Liver (tissue), 9 donors: ENCODE data around the gene CABYR. TPM values are rescaled to one million over a fixed set of nuclear protein-coding genes. Genes with fewer than 3 reads are reported as not detected.

Experiments used
- DNase-seq: peaks from one replicate; pipeline ENCODE4 v3.0.0-alpha.2; 2017; ENCODE audit warnings: low spot score
- H3K27ac ChIP-seq, 2 donors: one replicate each; pipeline ENCODE4 v1.7.0; 2013; ENCODE audit warnings: inconsistent platforms in 2 of 2, low read length in 2 of 2, control low read depth in 1 of 2, low read depth in 1 of 2, mild to moderate bottlenecking in 1 of 2
- H3K27me3 ChIP-seq, 4 donors: one replicate each; pipeline versions ENCODE4 v1.6.1 to v1.7.0; 2013; ENCODE audit warnings: low read length in 3 of 4, inconsistent platforms in 1 of 4, mild to moderate bottlenecking in 1 of 4, moderate library complexity in 1 of 4; ENCODE audit not compliant: control insufficient read depth in 4 of 4, insufficient read depth in 4 of 4
- H3K36me3 ChIP-seq, 4 donors: one replicate each; pipeline versions ENCODE4 v1.6.1 to v1.7.0; 2013; ENCODE audit warnings: low read length in 3 of 4, mild to moderate bottlenecking in 3 of 4, low read depth in 1 of 4, moderate library complexity in 1 of 4; ENCODE audit not compliant: control insufficient read depth in 4 of 4, insufficient read depth in 3 of 4
- H3K4me1 ChIP-seq, 4 donors: one replicate each; pipeline versions ENCODE4 v1.6.1 to v1.7.0; 2013; ENCODE audit warnings: low read length in 3 of 4, mild to moderate bottlenecking in 3 of 4, moderate library complexity in 1 of 4; ENCODE audit not compliant: control insufficient read depth in 4 of 4, insufficient read depth in 4 of 4
- H3K4me3 ChIP-seq, 3 donors: one replicate each; pipeline versions ENCODE4 v1.6.1 to v1.7.0; 2013; ENCODE audit warnings: low read length in 3 of 3, control low read depth in 1 of 3, low read depth in 1 of 3, mild to moderate bottlenecking in 1 of 3
- H3K9ac ChIP-seq, 2 donors: one replicate each; pipeline ENCODE4 v1.7.0; 2013; ENCODE audit warnings: low read length in 2 of 2, mild to moderate bottlenecking in 2 of 2, moderate library complexity in 2 of 2, control low read depth in 1 of 2, low read depth in 1 of 2
- H3K9me3 ChIP-seq, 4 donors: one replicate each; pipeline versions ENCODE4 v1.6.1 to v1.7.0; 2013; ENCODE audit warnings: low read length in 3 of 4; ENCODE audit not compliant: control insufficient read depth in 4 of 4
- FOXA1 ChIP-seq: IDR thresholded peaks from 2 replicates; pipeline ENCODE4 v1.6.1; 2016; ENCODE audit warnings: antibody characterized with exemption
- FOXA2 ChIP-seq: IDR thresholded peaks from 2 replicates; pipeline ENCODE4 v1.6.1; 2016; ENCODE audit warnings: antibody characterized with exemption
- GABPA ChIP-seq, 2 donors: IDR thresholded peaks in 1 of 2; conservative IDR thresholded peaks in 1 of 2; 2 replicates each; pipeline ENCODE4 v1.6.1; 2016; ENCODE audit warnings: antibody characterized with exemption in 2 of 2, mild to moderate bottlenecking in 1 of 2, moderate library complexity in 1 of 2
- HNF4G ChIP-seq: IDR thresholded peaks from 2 replicates; pipeline ENCODE4 v1.6.1; 2016; ENCODE audit warnings: antibody characterized with exemption
- RAD21 ChIP-seq, 2 donors: IDR thresholded peaks; 2 replicates each; pipeline ENCODE4 v1.6.1; 2016; ENCODE audit warnings: antibody characterized with exemption in 2 of 2, mild to moderate bottlenecking in 2 of 2
- RXRA ChIP-seq, 2 donors: IDR thresholded peaks; 2 replicates each; pipeline ENCODE4 v1.6.1; 2017 to 2018; ENCODE audit warnings: antibody characterized with exemption in 2 of 2, mild to moderate bottlenecking in 1 of 2
- SP1 ChIP-seq: IDR thresholded peaks from 2 replicates; pipeline ENCODE4 v1.6.1; 2018; ENCODE audit warnings: antibody characterized with exemption, mild to moderate bottlenecking
- TAF1 ChIP-seq: conservative IDR thresholded peaks from 2 replicates; pipeline ENCODE4 v1.6.1; 2016; ENCODE audit warnings: antibody characterized with exemption, mild to moderate bottlenecking
- YY1 ChIP-seq: IDR thresholded peaks from 2 replicates; pipeline ENCODE4 v1.6.1; 2016; ENCODE audit warnings: antibody characterized with exemption, mild to moderate bottlenecking
- WGBS: extraction: QIAGEN DNeasy Blood & Tissue Kit; methylation state at CpG from one replicate; pipeline ENCODE4 v1.1.7; 2013; 5-methylcytosine and 5-hydroxymethylcytosine counted together
- polyA plus RNA-seq, 2 donors: library from polyadenylated mRNA; stranded (reverse) in 1 of 2; unstranded in 1 of 2; fragments of 200-250 nt in 1 of 2; fragments of >200 nt in 1 of 2; fragmentation: Nextera tagmentation in 1 of 2; extraction: Ambion mirVana in 1 of 2; gene quantifications; one replicate each; pipeline versions ENCODE4 v1.2.1 to v1.2.3, GENCODE V29; 2013 to 2015
- total RNA-seq, 2 donors: library from RNA; depleted of rRNA; stranded (reverse); fragments of >200 nt; gene quantifications; one replicate each; pipeline ENCODE4 v1.2.3, GENCODE V29; 2014
- TF ChIP-seq, protein P1 (sequence below): IDR thresholded peaks from 2 replicates; pipeline ENCODE4 v1.6.1; 2016; ENCODE audit warnings: antibody characterized with exemption
- TF ChIP-seq, protein P2 (sequence below): IDR thresholded peaks from 2 replicates; pipeline ENCODE4 v1.6.1; 2016; ENCODE audit warnings: antibody characterized with exemption
- TF ChIP-seq, protein P3 (sequence below): IDR thresholded peaks from 2 replicates; pipeline ENCODE4 v1.6.1; 2016; ENCODE audit warnings: antibody characterized with exemption, mild to moderate bottlenecking
- TF ChIP-seq, protein P4 (sequence below): IDR thresholded peaks from 2 replicates; pipeline ENCODE4 v1.6.1; 2016; ENCODE audit warnings: antibody characterized with exemption
- TF ChIP-seq, protein P5 (sequence below): fragments of 150-350 bp; IDR thresholded peaks from 2 replicates; pipeline ENCODE4 v1.5.1; 2017; ENCODE audit warnings: improper control_type of control experiment, low read depth, low read length; ENCODE audit not compliant: missing input control
- donor health status: healthy.
- donor health status: healthy.
- donor health status: healthy.
- donor health status: healthy.
- donor health status: healthy.

The CABYR gene
- total and polyA plus RNA-seq, 4 donors: 0.19 to 0.67 (median 0.32) TPM

DNA sequence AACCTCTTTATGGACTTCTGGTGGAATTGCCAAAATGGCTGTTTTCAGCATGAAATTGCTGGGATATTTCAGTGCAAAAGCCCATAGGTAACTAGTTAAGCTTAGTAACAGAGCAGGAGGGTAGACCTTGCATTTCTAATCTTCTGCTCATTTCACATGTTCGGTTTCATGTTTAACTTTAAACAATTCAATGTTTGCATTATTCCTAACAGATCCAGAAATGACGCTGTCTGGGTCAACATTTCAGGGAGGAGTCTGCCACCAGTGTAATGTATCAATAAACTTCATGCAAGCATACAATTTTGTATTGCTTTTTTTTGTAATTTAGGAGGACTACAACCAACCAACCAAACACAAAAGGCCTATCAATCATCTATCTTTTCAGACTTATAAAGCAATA lies 22.4 kb downstream of the CABYR start:
- 44% methylated on average over 2 of the region's 2 CpGs for WGBS
- TF ChIP-seq, protein P1, sequence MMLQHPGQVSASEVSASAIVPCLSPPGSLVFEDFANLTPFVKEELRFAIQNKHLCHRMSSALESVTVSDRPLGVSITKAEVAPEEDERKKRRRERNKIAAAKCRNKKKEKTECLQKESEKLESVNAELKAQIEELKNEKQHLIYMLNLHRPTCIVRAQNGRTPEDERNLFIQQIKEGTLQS: no peak
- TF ChIP-seq, protein P2, sequence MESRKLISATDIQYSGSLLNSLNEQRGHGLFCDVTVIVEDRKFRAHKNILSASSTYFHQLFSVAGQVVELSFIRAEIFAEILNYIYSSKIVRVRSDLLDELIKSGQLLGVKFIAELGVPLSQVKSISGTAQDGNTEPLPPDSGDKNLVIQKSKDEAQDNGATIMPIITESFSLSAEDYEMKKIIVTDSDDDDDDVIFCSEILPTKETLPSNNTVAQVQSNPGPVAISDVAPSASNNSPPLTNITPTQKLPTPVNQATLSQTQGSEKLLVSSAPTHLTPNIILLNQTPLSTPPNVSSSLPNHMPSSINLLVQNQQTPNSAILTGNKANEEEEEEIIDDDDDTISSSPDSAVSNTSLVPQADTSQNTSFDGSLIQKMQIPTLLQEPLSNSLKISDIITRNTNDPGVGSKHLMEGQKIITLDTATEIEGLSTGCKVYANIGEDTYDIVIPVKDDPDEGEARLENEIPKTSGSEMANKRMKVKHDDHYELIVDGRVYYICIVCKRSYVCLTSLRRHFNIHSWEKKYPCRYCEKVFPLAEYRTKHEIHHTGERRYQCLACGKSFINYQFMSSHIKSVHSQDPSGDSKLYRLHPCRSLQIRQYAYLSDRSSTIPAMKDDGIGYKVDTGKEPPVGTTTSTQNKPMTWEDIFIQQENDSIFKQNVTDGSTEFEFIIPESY: no peak
- TF ChIP-seq FOXA2: no peak
- TF ChIP-seq RXRA (IDR thresholded peaks at IDR 0.05): no peak
- TF ChIP-seq RAD21 (IDR thresholded peaks at IDR 0.05): no peak
- no peak for TF ChIP-seq TAF1
- TF ChIP-seq, protein P3, sequence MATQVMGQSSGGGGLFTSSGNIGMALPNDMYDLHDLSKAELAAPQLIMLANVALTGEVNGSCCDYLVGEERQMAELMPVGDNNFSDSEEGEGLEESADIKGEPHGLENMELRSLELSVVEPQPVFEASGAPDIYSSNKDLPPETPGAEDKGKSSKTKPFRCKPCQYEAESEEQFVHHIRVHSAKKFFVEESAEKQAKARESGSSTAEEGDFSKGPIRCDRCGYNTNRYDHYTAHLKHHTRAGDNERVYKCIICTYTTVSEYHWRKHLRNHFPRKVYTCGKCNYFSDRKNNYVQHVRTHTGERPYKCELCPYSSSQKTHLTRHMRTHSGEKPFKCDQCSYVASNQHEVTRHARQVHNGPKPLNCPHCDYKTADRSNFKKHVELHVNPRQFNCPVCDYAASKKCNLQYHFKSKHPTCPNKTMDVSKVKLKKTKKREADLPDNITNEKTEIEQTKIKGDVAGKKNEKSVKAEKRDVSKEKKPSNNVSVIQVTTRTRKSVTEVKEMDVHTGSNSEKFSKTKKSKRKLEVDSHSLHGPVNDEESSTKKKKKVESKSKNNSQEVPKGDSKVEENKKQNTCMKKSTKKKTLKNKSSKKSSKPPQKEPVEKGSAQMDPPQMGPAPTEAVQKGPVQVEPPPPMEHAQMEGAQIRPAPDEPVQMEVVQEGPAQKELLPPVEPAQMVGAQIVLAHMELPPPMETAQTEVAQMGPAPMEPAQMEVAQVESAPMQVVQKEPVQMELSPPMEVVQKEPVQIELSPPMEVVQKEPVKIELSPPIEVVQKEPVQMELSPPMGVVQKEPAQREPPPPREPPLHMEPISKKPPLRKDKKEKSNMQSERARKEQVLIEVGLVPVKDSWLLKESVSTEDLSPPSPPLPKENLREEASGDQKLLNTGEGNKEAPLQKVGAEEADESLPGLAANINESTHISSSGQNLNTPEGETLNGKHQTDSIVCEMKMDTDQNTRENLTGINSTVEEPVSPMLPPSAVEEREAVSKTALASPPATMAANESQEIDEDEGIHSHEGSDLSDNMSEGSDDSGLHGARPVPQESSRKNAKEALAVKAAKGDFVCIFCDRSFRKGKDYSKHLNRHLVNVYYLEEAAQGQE: no peak
- TF ChIP-seq, protein P4, sequence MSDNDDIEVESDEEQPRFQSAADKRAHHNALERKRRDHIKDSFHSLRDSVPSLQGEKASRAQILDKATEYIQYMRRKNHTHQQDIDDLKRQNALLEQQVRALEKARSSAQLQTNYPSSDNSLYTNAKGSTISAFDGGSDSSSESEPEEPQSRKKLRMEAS: no peak
- TF ChIP-seq YY1: no peak
- TF ChIP-seq SP1: no peak
- TF ChIP-seq FOXA1: no peak
- Histone ChIP-seq H3K27ac (no peak overlapping the region), H3K27me3 (no peaks in the 10 kb centered on the region), H3K9me3 (no peaks in the 10 kb centered on the region), H3K36me3 (peaks cover 0 to 5% (median 2%) of the 10 kb centered on the region in 4 donors), H3K9ac (no peak overlapping the region), H3K4me3 (no peak overlapping the region), H3K4me1 (peaks cover 0 to 3% (median 0%) of the 10 kb centered on the region in 4 donors)
- no peak for DNase-seq

DNA sequence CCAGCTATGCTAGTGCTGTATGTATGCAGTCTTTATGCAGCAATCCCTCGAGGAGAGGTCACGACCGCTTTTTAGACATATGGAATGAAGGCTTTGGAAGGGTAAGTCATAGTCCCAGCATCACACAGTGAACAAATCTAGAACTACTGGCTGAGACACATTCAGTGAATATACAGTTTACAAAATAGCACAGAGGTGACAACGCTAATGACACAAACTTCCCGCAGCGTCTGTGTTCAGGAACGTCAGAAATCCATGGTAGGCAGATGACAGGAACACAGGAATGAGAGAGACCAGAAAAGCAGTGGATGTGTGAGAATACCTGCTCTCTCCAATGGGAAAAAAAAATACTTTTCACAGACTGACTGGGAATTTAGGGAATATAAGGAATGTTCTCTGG lies 29.6 kb downstream of the CABYR start:
- 95% methylated on average over 7 of the region's 7 CpGs for WGBS
- H3K9me3 ChIP-seq: no peaks in the 10 kb centered on the region
- no peaks in the 10 kb centered on the region for H3K27me3 ChIP-seq
- H3K27ac ChIP-seq: no peak overlapping the region
- TF ChIP-seq, protein P3: no peak
- TF ChIP-seq, protein P4: no peak
- no peak for TF ChIP-seq HNF4G
- TF ChIP-seq GABPA (IDR thresholded peaks at IDR 0.05 in 1 of 2, conservative IDR thresholded peaks at IDR 0.05 in 1 of 2): no peak
- TF ChIP-seq, protein P5, sequence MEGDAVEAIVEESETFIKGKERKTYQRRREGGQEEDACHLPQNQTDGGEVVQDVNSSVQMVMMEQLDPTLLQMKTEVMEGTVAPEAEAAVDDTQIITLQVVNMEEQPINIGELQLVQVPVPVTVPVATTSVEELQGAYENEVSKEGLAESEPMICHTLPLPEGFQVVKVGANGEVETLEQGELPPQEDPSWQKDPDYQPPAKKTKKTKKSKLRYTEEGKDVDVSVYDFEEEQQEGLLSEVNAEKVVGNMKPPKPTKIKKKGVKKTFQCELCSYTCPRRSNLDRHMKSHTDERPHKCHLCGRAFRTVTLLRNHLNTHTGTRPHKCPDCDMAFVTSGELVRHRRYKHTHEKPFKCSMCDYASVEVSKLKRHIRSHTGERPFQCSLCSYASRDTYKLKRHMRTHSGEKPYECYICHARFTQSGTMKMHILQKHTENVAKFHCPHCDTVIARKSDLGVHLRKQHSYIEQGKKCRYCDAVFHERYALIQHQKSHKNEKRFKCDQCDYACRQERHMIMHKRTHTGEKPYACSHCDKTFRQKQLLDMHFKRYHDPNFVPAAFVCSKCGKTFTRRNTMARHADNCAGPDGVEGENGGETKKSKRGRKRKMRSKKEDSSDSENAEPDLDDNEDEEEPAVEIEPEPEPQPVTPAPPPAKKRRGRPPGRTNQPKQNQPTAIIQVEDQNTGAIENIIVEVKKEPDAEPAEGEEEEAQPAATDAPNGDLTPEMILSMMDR: no peak
- no peak overlapping the region for H3K9ac ChIP-seq
- no peak overlapping the region for H3K4me3 ChIP-seq
- H3K36me3 ChIP-seq: peaks cover 0 to 16% (median 7%) of the 10 kb centered on the region in 4 donors
- DNase-seq: no peak
- no peaks in the 10 kb centered on the region for H3K4me1 ChIP-seq
